ENCODE data around the gene LGR4. TPM values are rescaled to one million over a fixed set of nuclear protein-coding genes. Genes with fewer than 3 reads are reported as not detected.
A peak's percentile ranks its signal among the peaks of the same experiment; 100 is the strongest.

The LGR4 gene
- total and polyA plus RNA-seq, 2 of the 13 experiments (the other 11 are each of a cell fraction or from before 2014, with no cell fraction given), result 42.1 to 68.7 TPM

DNA sequence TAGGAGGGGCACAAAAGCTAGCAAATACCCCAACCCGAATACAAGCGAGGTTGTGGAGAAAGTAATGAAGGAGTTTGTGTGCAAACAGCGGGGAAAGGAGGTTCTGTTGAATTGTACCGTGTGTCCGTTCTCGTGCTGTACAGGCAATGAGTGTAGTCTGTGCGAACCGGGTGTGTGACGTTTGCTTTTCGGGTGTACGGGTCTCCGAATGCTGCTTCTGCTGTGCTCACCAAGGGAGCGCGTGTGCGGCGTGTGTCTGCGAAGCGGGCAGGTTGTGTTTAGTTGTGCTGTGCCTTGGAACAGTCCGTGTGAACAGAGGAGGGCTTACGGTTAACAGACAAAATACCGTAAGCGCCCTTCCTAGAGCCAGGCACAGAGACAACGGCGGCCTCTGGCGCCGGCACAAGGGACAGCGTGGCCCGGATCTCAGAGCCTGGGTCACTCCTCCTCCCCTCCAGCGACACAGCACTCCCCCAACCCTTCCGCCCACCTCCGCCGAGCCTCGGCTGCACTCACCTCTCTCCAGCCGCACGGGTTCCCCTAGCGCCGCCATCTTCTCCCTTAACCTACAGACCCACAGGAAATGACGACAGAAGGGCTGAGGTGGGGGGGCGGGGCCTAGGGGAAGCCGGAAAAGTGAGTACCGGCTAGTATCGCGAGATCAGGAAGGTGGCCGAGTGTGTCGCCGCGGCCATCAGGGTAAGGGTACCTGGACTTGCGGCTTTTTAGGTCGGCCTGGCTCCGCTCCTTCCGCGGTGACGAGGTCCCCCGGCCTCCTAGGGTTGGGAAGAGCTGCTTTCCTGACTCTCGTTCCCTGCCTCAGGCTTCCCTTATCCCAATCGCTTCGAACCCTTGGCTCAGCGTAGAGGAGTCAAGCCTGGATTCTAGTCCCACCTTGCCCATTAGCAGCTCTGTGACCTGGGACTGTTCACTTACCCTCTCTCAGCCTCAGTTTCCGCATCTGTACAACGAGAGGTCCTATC, 33.9 kb upstream of the LGR4 start, which contains the start of gene LIN7C (continued):
- TF ChIP-seq, protein P1, sequence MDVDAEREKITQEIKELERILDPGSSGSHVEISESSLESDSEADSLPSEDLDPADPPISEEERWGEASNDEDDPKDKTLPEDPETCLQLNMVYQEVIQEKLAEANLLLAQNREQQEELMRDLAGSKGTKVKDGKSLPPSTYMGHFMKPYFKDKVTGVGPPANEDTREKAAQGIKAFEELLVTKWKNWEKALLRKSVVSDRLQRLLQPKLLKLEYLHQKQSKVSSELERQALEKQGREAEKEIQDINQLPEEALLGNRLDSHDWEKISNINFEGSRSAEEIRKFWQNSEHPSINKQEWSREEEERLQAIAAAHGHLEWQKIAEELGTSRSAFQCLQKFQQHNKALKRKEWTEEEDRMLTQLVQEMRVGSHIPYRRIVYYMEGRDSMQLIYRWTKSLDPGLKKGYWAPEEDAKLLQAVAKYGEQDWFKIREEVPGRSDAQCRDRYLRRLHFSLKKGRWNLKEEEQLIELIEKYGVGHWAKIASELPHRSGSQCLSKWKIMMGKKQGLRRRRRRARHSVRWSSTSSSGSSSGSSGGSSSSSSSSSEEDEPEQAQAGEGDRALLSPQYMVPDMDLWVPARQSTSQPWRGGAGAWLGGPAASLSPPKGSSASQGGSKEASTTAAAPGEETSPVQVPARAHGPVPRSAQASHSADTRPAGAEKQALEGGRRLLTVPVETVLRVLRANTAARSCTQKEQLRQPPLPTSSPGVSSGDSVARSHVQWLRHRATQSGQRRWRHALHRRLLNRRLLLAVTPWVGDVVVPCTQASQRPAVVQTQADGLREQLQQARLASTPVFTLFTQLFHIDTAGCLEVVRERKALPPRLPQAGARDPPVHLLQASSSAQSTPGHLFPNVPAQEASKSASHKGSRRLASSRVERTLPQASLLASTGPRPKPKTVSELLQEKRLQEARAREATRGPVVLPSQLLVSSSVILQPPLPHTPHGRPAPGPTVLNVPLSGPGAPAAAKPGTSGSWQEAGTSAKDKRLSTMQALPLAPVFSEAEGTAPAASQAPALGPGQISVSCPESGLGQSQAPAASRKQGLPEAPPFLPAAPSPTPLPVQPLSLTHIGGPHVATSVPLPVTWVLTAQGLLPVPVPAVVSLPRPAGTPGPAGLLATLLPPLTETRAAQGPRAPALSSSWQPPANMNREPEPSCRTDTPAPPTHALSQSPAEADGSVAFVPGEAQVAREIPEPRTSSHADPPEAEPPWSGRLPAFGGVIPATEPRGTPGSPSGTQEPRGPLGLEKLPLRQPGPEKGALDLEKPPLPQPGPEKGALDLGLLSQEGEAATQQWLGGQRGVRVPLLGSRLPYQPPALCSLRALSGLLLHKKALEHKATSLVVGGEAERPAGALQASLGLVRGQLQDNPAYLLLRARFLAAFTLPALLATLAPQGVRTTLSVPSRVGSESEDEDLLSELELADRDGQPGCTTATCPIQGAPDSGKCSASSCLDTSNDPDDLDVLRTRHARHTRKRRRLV (CRISPR knock-in tag; IDR thresholded peaks at IDR 0.05), result no peak
- peak; percentile 86; the same call in 1 of the 2 replicates for TF ChIP-seq CBX5 (CRISPR knock-in tag; IDR thresholded peaks at IDR 0.05; ENCODE audit: borderline replicate concordance)
- no peak for TF ChIP-seq MAFF (IDR thresholded peaks at IDR 0.05; ENCODE audit: low read depth, low read length)
- no peak for TF ChIP-seq ZFP1 (CRISPR knock-in tag; IDR thresholded peaks at IDR 0.05)
- peak; percentile 89 for TF ChIP-seq RBFOX2 (IDR thresholded peaks at IDR 0.05; ENCODE audit: low read depth, low read length)
- TF ChIP-seq MATR3 (CRISPR knock-in tag; IDR thresholded peaks at IDR 0.05), result no peak
- no peak; the same call in 1 of the 2 replicates for TF ChIP-seq ZFP82 (CRISPR knock-in tag; IDR thresholded peaks at IDR 0.05; ENCODE audit: borderline replicate concordance)
- no peak for TF ChIP-seq ZNF557 (CRISPR knock-in tag; IDR thresholded peaks at IDR 0.05)
- peak; percentile 67; the same call in 1 of the 2 replicates for TF ChIP-seq HIVEP1 (CRISPR knock-in tag; IDR thresholded peaks at IDR 0.05)
- TF ChIP-seq NCOR1 (IDR thresholded peaks at IDR 0.05; ENCODE audit: borderline replicate concordance, low read length), result no peak
- peak; percentile 90 for TF ChIP-seq ZSCAN30 (CRISPR knock-in tag; IDR thresholded peaks at IDR 0.05)
- no peak for TF ChIP-seq ZNF530 (CRISPR knock-in tag; IDR thresholded peaks at IDR 0.05; ENCODE audit: low read depth)
- peak in 1 of 2 experiments; percentile 42; a peak in 1 of 4 replicates for TF ChIP-seq EP300 (IDR thresholded peaks at IDR 0.05; ENCODE audit: low read depth in 2 of 2, low read length in 2 of 2)
- TF ChIP-seq EP300 (CRISPR knock-in tag; IDR thresholded peaks at IDR 0.05; ENCODE audit: borderline replicate concordance), result no peak
- peak; percentile 45; the same call in 1 of the 2 replicates for TF ChIP-seq NR2F2 (IDR thresholded peaks at IDR 0.05; ENCODE audit: borderline replicate concordance, low read depth)
- TF ChIP-seq ZNF615 (CRISPR knock-in tag; IDR thresholded peaks at IDR 0.05; ENCODE audit: borderline replicate concordance), result no peak; the same call in 1 of the 2 replicates
- no peak for TF ChIP-seq PAWR (CRISPR knock-in tag; IDR thresholded peaks at IDR 0.05; ENCODE audit: borderline replicate concordance)
- TF ChIP-seq ZNF430 (CRISPR knock-in tag; IDR thresholded peaks at IDR 0.05), result peak; percentile 82; the same call in 1 of the 2 replicates
- no peak for TF ChIP-seq ZNF10 (CRISPR knock-in tag; IDR thresholded peaks at IDR 0.05; ENCODE audit: borderline replicate concordance, low read depth)
- TF ChIP-seq, protein P2, sequence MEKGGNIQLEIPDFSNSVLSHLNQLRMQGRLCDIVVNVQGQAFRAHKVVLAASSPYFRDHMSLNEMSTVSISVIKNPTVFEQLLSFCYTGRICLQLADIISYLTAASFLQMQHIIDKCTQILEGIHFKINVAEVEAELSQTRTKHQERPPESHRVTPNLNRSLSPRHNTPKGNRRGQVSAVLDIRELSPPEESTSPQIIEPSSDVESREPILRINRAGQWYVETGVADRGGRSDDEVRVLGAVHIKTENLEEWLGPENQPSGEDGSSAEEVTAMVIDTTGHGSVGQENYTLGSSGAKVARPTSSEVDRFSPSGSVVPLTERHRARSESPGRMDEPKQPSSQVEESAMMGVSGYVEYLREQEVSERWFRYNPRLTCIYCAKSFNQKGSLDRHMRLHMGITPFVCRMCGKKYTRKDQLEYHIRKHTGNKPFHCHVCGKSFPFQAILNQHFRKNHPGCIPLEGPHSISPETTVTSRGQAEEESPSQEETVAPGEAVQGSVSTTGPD (CRISPR knock-in tag; IDR thresholded peaks at IDR 0.05), result no peak
- no peak for TF ChIP-seq NFE2 (CRISPR knock-in tag; IDR thresholded peaks at IDR 0.05)
- TF ChIP-seq, protein P3, sequence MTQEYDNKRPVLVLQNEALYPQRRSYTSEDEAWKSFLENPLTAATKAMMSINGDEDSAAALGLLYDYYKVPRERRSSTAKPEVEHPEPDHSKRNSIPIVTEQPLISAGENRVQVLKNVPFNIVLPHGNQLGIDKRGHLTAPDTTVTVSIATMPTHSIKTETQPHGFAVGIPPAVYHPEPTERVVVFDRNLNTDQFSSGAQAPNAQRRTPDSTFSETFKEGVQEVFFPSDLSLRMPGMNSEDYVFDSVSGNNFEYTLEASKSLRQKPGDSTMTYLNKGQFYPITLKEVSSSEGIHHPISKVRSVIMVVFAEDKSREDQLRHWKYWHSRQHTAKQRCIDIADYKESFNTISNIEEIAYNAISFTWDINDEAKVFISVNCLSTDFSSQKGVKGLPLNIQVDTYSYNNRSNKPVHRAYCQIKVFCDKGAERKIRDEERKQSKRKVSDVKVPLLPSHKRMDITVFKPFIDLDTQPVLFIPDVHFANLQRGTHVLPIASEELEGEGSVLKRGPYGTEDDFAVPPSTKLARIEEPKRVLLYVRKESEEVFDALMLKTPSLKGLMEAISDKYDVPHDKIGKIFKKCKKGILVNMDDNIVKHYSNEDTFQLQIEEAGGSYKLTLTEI (CRISPR knock-in tag; conservative IDR thresholded peaks at IDR 0.05), result no peak

Data from HepG2 (cell line).